Measurements from ENCODE around the gene FRMD8.
A peak's percentile ranks its signal among the peaks of the same experiment; 100 is the strongest.

DNA sequence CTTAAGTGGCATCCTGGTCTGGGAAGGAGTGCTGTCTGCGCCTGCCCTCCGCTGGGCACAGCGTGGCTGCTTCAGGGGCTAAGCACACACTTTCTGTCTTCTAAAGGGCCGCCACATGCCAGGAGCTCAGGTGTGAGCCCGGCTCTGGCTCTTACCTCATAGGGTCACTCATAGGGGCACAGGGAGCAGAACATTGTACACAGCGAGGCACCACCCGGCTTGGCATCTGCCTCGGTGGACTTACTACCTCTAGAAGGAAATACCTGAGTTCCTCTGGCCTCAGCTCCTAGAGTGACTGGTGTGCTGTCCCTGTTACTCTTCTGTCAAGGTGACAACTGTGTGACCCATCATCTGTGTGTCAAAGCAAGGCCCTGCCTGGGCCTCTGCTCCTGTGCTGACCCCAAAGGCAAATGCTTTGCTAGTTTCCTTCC, 49.6 kb downstream of the FRMD8 start:
- TF ChIP-seq CTCF (IDR thresholded peaks at IDR 0.05) (no peak), POLR2A (IDR thresholded peaks at IDR 0.05) (peak; percentile 9)

Data from ovary (tissue), 3 donors.